WTC11 (cell line): ENCODE data around the gene DHRS7. TPM values are rescaled to one million over a fixed set of nuclear protein-coding genes. Genes with fewer than 3 reads are reported as not detected.

Experiments used
- ATAC-seq: fragments of 200-7000 bp; cut with Tn5 transposase; 2 replicates; pipeline ENCODE4 v1.10.0; 2021; ENCODE audit warnings: mild to moderate bottlenecking, moderate library complexity
- CTCF ChIA-PET: fragments of 300-600 bp; sonication (Branson Sonifier 250); formaldehyde crosslinking; loops from one replicate; lab custom pipeline; 2021; ENCODE audit warnings: antibody characterized with exemption; lab: Charles Lee
- POLR2A ChIA-PET: fragments of 350-600 bp; sonication (Branson Sonifier 250); formaldehyde crosslinking; loops from one replicate; lab custom pipeline; 2021; ENCODE audit warnings: antibody characterized with exemption; lab: Charles Lee
- DNase-seq: peaks from one replicate; pipeline ENCODE4 v3.0.0; 2021; ENCODE audit warnings: low spot score
- H3K27ac Mint-ChIP-seq: 2 replicates; pipeline ENCODE4 v1.8.0; 2021; ENCODE audit warnings: mixed read lengths
- H3K27me3 Mint-ChIP-seq: 2 replicates; pipeline ENCODE4 v1.8.0; 2021; ENCODE audit warnings: low read depth, mild to moderate bottlenecking, moderate library complexity, mixed read lengths
- H3K36me3 Mint-ChIP-seq: 2 replicates; pipeline ENCODE4 v1.8.0; 2021; ENCODE audit warnings: mixed read lengths
- H3K4me1 Mint-ChIP-seq: 2 replicates; pipeline ENCODE4 v1.8.0; 2022; ENCODE audit warnings: mixed read lengths
- H3K4me3 Mint-ChIP-seq: 2 replicates; pipeline ENCODE4 v1.8.0; 2021; ENCODE audit warnings: mild to moderate bottlenecking, moderate library complexity, mixed read lengths
- H3K9me3 Mint-ChIP-seq: 2 replicates; pipeline ENCODE4 v1.8.0; 2021; ENCODE audit warnings: mixed read lengths
- ATF1 ChIP-seq: sonication (generic); formaldehyde crosslinking; IDR thresholded peaks from 2 replicates; pipeline ENCODE4 v1.8.1; 2023; ENCODE audit warnings: mild to moderate bottlenecking, moderate library complexity, missing genetic modification reagents
- CREM ChIP-seq: sonication (generic); formaldehyde crosslinking; IDR thresholded peaks from 2 replicates; pipeline ENCODE4 v1.8.1; 2022; ENCODE audit warnings: mild to moderate bottlenecking, missing genetic modification reagents, moderate library complexity
- FOXJ3 ChIP-seq: sonication (generic); formaldehyde crosslinking; IDR thresholded peaks from 2 replicates; pipeline ENCODE4 v1.9.0; 2021; ENCODE audit warnings: missing genetic modification reagents, mild to moderate bottlenecking, borderline replicate concordance
- FOXP1 ChIP-seq: sonication (generic); formaldehyde crosslinking; IDR thresholded peaks from 2 replicates; pipeline ENCODE4 v1.8.0; 2022; ENCODE audit warnings: missing genetic modification reagents, mild to moderate bottlenecking, moderate library complexity, borderline replicate concordance
- HMGA2 ChIP-seq: fragments of 250-450 bp; sonication (Bioruptor Pico); IDR thresholded peaks from 2 replicates; pipeline ENCODE4 v1.4.0; 2021; ENCODE audit warnings: mild to moderate bottlenecking, moderate library complexity
- PRRX2 ChIP-seq: fragments of 250-450 bp; sonication (Bioruptor Pico); IDR thresholded peaks from 2 replicates; pipeline ENCODE4 v1.8.0; 2021; ENCODE audit warnings: mild to moderate bottlenecking
- RORB ChIP-seq: fragments of 250-450 bp; sonication (Bioruptor Pico); IDR thresholded peaks from 2 replicates; pipeline ENCODE4 v1.9.0; 2021; ENCODE audit warnings: mild to moderate bottlenecking
- SOX15 ChIP-seq: fragments of 250-450 bp; sonication (Bioruptor Pico); IDR thresholded peaks from 2 replicates; pipeline ENCODE4 v1.9.0; 2021; ENCODE audit warnings: mild to moderate bottlenecking
- TEAD1 ChIP-seq: sonication (generic); formaldehyde crosslinking; IDR thresholded peaks from 2 replicates; pipeline ENCODE4 v1.8.0; 2022; ENCODE audit warnings: mild to moderate bottlenecking, missing genetic modification reagents
- ZBTB21 ChIP-seq: sonication (generic); formaldehyde crosslinking; IDR thresholded peaks from 2 replicates; pipeline ENCODE4 v1.8.1; 2023; ENCODE audit warnings: mild to moderate bottlenecking, missing genetic modification reagents, borderline replicate concordance
- ZNF121 ChIP-seq: sonication (generic); formaldehyde crosslinking; IDR thresholded peaks from 2 replicates; pipeline ENCODE4 v1.8.0; 2023; ENCODE audit warnings: missing genetic modification reagents
- ZNF138 ChIP-seq: sonication (generic); formaldehyde crosslinking; conservative IDR thresholded peaks from 2 replicates; pipeline ENCODE4 v1.8.1; 2022; ENCODE audit warnings: mild to moderate bottlenecking, moderate library complexity, missing genetic modification reagents
- ZNF219 ChIP-seq: sonication (generic); formaldehyde crosslinking; IDR thresholded peaks from 2 replicates; pipeline ENCODE4 v1.8.0; 2023; ENCODE audit warnings: missing genetic modification reagents, mild to moderate bottlenecking, borderline replicate concordance
- ZNF263 ChIP-seq: sonication (generic); formaldehyde crosslinking; IDR thresholded peaks from 2 replicates; pipeline ENCODE4 v1.8.1; 2022; ENCODE audit warnings: low read depth, mild to moderate bottlenecking, moderate library complexity, missing genetic modification reagents
- ZNF671 ChIP-seq: fragments of 250-450 bp; sonication (Bioruptor Pico); IDR thresholded peaks from 2 replicates; pipeline ENCODE4 v1.8.0; 2021; ENCODE audit warnings: mild to moderate bottlenecking
- total RNA-seq: library from RNA; stranded (reverse); gene quantifications from 3 replicates; pipeline ENCODE4 v1.2.3, GENCODE V29; 2021
- TF ChIP-seq, protein P1 (sequence below): sonication (generic); formaldehyde crosslinking; IDR thresholded peaks from 2 replicates; pipeline ENCODE4 v1.8.1; 2022; ENCODE audit warnings: low read depth, mild to moderate bottlenecking, moderate library complexity, missing genetic modification reagents, borderline replicate concordance
- TF ChIP-seq, protein P2 (sequence below): fragments of 250-450 bp; sonication (Bioruptor Pico); conservative IDR thresholded peaks from 2 replicates; pipeline ENCODE4 v1.9.0; 2021; ENCODE audit warnings: mild to moderate bottlenecking
- TF ChIP-seq, protein P3 (sequence below): sonication (generic); formaldehyde crosslinking; IDR thresholded peaks from 2 replicates; pipeline ENCODE4 v1.8.1; 2023; ENCODE audit warnings: mild to moderate bottlenecking, missing genetic modification reagents
- TF ChIP-seq, protein P4 (sequence below): sonication (generic); formaldehyde crosslinking; IDR thresholded peaks from 2 replicates; pipeline ENCODE4 v1.8.0; 2022; ENCODE audit warnings: mild to moderate bottlenecking, missing genetic modification reagents
- TF ChIP-seq, protein P5 (sequence below): sonication (generic); formaldehyde crosslinking; IDR thresholded peaks from 2 replicates; pipeline ENCODE4 v1.8.0; 2022; ENCODE audit warnings: mild to moderate bottlenecking, missing genetic modification reagents
- TF ChIP-seq, protein P6 (sequence below): fragments of 250-450 bp; sonication (Bioruptor Pico); IDR thresholded peaks from 2 replicates; pipeline ENCODE4 v1.9.0; 2021; ENCODE audit warnings: mild to moderate bottlenecking, borderline replicate concordance
- TF ChIP-seq, protein P7 (sequence below): sonication (generic); formaldehyde crosslinking; IDR thresholded peaks from 2 replicates; pipeline ENCODE4 v1.8.1; 2023; ENCODE audit warnings: mild to moderate bottlenecking, missing genetic modification reagents, moderate library complexity
- TF ChIP-seq, protein P8 (sequence below): fragments of 200-600 bp; IDR thresholded peaks from 2 replicates; pipeline ENCODE4 v1.8.0; 2022; ENCODE audit warnings: antibody characterized with exemption

The DHRS7 gene
- total RNA-seq, 1 experiment from 2014 or later, result 39.9 TPM

DNA sequence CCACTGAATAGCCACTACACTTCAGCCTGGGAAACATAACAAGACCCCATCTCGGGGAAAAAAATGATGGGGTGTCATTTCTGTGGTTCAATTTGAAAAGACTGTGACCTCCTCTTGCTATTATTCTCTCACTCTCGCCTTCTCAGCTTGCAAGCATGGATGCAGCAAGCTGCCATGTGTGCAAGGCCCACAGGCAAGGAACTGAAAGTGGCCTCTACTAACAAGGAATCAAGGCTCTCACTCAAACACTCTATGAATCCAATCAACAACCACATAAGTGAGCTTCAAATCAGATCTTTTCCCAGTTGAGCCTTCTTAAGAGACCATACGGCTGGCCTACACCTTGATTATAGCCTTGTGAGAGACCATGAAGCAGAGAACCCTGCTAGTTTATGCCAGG, 17.9 kb upstream of the DHRS7 start:
- CTCF ChIA-PET, result interaction anchor here (1.2 to 4.4 kb wide), 7 partner anchors 9 to 676 kb away, joined by 4 to 28 read pairs (median 13); partner anchors contain the start of genes CCDC175 and DHRS7

DNA sequence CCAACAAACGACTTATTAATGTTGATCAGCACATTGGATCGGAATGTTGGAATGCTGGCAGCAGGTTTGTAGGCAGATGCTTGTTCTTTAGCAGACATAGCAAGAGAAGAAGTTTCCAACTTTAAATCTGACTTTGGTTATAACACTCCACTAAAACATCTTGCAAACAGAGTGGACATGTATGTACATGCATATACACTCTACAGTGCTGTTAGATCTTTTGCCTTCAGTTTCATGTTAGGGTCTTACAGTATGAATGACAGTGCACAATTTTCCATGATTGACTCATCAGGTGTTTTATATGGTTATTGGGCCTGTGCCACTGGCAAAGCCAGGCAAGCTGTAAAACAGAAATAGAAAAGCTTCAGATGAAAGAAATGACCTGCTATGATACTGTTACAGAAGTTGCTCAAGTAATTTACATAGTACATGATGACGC, 14.3 kb upstream of the DHRS7 start:
- Mint-ChIP-seq H3K9me3 (peaks cover 20% of the 10 kb centered on the region), H3K4me1 (peaks cover 10% of the 10 kb centered on the region), H3K27me3 (no peaks in the 10 kb centered on the region; the same call in 1 of the 2 replicates), H3K27ac (no peak overlapping the region), H3K4me3 (no peak overlapping the region), H3K36me3 (no peaks in the 10 kb centered on the region)
- ATAC-seq (no peak), DNase-seq (no peak)
- POLR2A ChIA-PET, result interaction anchor here (0.7 kb wide), 1 partner anchor 715 kb away, joined by 3 read pairs; no protein-coding TSS in a partner anchor
- CTCF ChIA-PET, result no interaction called here
- TF ChIP-seq, protein P1, sequence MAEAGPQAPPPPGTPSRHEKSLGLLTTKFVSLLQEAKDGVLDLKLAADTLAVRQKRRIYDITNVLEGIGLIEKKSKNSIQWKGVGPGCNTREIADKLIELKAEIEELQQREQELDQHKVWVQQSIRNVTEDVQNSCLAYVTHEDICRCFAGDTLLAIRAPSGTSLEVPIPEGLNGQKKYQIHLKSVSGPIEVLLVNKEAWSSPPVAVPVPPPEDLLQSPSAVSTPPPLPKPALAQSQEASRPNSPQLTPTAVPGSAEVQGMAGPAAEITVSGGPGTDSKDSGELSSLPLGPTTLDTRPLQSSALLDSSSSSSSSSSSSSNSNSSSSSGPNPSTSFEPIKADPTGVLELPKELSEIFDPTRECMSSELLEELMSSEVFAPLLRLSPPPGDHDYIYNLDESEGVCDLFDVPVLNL (CRISPR knock-in tag), result no peak
- TF ChIP-seq, protein P2, sequence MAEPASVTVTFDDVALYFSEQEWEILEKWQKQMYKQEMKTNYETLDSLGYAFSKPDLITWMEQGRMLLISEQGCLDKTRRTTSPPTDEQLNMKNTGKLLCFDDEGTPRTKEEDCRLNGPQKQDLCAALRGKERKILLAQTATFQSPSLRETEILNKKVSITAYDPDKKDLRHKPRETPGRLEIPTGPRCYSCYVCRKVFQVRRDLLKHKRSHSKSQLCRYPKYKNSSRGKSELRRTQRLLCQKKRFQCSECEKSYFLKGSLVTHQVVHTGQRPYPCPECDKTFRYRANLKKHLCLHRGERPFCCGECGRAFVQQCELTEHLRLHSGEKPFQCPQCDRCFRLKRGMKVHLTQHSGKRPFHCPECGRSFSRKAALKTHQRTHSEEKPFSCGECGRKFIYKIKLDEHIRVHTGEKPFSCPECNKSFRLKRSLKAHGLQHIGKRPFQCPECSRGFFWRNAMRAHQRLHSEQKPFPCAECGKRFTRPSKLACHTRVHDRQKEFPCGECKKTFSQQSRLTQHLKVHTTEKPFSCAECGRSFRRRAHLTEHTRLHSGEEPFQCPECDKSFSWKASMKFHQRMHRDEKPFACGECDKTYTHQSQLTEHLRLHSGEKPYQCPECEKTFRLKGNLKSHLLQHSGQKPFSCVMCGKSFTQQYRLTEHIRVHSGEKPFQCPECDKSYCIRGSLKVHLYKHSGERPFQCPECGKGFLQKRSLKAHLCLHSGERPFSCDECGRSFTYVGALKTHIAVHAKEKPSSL (CRISPR knock-in tag), result no peak
- TF ChIP-seq SOX15 (no peak), ATF1 (CRISPR knock-in tag) (no peak), FOXP1 (no peak), FOXJ3 (no peak)
- TF ChIP-seq, protein P3, sequence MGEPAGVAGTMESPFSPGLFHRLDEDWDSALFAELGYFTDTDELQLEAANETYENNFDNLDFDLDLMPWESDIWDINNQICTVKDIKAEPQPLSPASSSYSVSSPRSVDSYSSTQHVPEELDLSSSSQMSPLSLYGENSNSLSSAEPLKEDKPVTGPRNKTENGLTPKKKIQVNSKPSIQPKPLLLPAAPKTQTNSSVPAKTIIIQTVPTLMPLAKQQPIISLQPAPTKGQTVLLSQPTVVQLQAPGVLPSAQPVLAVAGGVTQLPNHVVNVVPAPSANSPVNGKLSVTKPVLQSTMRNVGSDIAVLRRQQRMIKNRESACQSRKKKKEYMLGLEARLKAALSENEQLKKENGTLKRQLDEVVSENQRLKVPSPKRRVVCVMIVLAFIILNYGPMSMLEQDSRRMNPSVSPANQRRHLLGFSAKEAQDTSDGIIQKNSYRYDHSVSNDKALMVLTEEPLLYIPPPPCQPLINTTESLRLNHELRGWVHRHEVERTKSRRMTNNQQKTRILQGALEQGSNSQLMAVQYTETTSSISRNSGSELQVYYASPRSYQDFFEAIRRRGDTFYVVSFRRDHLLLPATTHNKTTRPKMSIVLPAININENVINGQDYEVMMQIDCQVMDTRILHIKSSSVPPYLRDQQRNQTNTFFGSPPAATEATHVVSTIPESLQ (CRISPR knock-in tag), result no peak
- TF ChIP-seq, protein P4, sequence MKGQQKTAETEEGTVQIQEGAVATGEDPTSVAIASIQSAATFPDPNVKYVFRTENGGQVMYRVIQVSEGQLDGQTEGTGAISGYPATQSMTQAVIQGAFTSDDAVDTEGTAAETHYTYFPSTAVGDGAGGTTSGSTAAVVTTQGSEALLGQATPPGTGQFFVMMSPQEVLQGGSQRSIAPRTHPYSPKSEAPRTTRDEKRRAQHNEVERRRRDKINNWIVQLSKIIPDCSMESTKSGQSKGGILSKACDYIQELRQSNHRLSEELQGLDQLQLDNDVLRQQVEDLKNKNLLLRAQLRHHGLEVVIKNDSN (CRISPR knock-in tag), result no peak
- TF ChIP-seq, protein P5, sequence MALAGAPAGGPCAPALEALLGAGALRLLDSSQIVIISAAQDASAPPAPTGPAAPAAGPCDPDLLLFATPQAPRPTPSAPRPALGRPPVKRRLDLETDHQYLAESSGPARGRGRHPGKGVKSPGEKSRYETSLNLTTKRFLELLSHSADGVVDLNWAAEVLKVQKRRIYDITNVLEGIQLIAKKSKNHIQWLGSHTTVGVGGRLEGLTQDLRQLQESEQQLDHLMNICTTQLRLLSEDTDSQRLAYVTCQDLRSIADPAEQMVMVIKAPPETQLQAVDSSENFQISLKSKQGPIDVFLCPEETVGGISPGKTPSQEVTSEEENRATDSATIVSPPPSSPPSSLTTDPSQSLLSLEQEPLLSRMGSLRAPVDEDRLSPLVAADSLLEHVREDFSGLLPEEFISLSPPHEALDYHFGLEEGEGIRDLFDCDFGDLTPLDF, result no peak

More for the DNA sequence above, 17.9 kb upstream of the DHRS7 start:
- ATAC-seq (no peak), DNase-seq (no peak)
- TF ChIP-seq, protein P6, sequence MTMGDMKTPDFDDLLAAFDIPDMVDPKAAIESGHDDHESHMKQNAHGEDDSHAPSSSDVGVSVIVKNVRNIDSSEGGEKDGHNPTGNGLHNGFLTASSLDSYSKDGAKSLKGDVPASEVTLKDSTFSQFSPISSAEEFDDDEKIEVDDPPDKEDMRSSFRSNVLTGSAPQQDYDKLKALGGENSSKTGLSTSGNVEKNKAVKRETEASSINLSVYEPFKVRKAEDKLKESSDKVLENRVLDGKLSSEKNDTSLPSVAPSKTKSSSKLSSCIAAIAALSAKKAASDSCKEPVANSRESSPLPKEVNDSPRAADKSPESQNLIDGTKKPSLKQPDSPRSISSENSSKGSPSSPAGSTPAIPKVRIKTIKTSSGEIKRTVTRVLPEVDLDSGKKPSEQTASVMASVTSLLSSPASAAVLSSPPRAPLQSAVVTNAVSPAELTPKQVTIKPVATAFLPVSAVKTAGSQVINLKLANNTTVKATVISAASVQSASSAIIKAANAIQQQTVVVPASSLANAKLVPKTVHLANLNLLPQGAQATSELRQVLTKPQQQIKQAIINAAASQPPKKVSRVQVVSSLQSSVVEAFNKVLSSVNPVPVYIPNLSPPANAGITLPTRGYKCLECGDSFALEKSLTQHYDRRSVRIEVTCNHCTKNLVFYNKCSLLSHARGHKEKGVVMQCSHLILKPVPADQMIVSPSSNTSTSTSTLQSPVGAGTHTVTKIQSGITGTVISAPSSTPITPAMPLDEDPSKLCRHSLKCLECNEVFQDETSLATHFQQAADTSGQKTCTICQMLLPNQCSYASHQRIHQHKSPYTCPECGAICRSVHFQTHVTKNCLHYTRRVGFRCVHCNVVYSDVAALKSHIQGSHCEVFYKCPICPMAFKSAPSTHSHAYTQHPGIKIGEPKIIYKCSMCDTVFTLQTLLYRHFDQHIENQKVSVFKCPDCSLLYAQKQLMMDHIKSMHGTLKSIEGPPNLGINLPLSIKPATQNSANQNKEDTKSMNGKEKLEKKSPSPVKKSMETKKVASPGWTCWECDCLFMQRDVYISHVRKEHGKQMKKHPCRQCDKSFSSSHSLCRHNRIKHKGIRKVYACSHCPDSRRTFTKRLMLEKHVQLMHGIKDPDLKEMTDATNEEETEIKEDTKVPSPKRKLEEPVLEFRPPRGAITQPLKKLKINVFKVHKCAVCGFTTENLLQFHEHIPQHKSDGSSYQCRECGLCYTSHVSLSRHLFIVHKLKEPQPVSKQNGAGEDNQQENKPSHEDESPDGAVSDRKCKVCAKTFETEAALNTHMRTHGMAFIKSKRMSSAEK (CRISPR knock-in tag), result no peak
- TF ChIP-seq ZNF121 (CRISPR knock-in tag) (no peak), ZNF671 (CRISPR knock-in tag) (no peak), CREM (CRISPR knock-in tag) (no peak), ZNF263 (CRISPR knock-in tag) (no peak), HMGA2 (CRISPR knock-in tag) (no peak), PRRX2 (no peak), TEAD1 (CRISPR knock-in tag) (no peak), RORB (CRISPR knock-in tag) (no peak), ZNF138 (CRISPR knock-in tag) (no peak), ZBTB21 (CRISPR knock-in tag) (no peak), ZNF219 (CRISPR knock-in tag) (no peak)
- TF ChIP-seq, protein P7, sequence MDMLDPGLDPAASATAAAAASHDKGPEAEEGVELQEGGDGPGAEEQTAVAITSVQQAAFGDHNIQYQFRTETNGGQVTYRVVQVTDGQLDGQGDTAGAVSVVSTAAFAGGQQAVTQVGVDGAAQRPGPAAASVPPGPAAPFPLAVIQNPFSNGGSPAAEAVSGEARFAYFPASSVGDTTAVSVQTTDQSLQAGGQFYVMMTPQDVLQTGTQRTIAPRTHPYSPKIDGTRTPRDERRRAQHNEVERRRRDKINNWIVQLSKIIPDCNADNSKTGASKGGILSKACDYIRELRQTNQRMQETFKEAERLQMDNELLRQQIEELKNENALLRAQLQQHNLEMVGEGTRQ (CRISPR knock-in tag), result no peak
- TF ChIP-seq, protein P8, sequence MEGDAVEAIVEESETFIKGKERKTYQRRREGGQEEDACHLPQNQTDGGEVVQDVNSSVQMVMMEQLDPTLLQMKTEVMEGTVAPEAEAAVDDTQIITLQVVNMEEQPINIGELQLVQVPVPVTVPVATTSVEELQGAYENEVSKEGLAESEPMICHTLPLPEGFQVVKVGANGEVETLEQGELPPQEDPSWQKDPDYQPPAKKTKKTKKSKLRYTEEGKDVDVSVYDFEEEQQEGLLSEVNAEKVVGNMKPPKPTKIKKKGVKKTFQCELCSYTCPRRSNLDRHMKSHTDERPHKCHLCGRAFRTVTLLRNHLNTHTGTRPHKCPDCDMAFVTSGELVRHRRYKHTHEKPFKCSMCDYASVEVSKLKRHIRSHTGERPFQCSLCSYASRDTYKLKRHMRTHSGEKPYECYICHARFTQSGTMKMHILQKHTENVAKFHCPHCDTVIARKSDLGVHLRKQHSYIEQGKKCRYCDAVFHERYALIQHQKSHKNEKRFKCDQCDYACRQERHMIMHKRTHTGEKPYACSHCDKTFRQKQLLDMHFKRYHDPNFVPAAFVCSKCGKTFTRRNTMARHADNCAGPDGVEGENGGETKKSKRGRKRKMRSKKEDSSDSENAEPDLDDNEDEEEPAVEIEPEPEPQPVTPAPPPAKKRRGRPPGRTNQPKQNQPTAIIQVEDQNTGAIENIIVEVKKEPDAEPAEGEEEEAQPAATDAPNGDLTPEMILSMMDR, result no peak
- Mint-ChIP-seq H3K27me3 (no peaks in the 10 kb centered on the region), H3K36me3 (no peaks in the 10 kb centered on the region), H3K9me3 (peaks cover 10% of the 10 kb centered on the region), H3K4me1 (peaks cover 14% of the 10 kb centered on the region), H3K27ac (no peak overlapping the region), H3K4me3 (no peak overlapping the region)
- POLR2A ChIA-PET, result no interaction called here
